Measurements from ENCODE around the gene FOXG1. TPM values are rescaled to one million over a fixed set of nuclear protein-coding genes. Genes with fewer than 3 reads are reported as not detected.

FOXG1 gene
- total RNA-seq, 1 donor from 2014 or later: not detected

DNA sequence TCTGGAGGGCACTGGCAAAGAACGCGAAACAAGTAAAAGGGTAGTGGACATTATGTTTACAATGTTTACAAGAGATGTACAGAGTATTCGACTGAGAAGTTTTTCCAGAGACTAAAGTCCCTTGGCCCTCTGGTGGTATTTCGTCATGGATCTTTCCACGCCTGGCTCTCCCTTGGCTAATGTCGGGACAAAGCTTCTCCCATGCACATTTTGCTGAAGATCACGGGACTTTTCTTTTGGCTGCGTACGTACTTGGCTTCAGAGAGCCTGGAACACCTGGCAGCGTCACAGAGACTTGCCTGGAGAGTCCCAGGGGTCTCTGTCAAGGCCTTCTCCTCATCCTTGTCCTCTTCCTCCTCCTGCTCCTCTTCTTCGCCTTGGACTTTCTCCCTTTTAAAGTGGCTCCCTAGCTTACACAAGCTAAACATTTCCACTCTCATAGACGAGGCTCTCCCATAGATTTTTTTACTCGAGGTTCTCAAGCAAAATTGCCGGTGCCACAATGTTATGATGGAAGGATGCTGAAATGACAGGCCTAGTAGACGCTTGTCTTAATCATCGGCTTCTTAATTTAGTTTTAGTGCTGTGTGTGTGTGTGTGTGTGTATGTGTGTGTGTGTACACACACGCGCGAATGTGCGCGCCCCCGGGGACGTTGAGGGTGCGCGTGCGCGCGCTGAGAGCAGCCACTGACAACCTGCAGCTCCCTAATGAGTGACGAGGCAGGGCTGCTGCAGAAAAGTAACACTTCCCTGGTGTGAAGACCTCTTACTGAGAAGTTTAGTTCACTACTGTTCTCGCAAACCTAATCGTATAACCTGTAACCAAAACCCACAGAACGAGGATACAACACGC is 4.9 kb upstream of the FOXG1 start:
- DNase-seq (ENCODE audit: low read depth): no peak

DNA sequence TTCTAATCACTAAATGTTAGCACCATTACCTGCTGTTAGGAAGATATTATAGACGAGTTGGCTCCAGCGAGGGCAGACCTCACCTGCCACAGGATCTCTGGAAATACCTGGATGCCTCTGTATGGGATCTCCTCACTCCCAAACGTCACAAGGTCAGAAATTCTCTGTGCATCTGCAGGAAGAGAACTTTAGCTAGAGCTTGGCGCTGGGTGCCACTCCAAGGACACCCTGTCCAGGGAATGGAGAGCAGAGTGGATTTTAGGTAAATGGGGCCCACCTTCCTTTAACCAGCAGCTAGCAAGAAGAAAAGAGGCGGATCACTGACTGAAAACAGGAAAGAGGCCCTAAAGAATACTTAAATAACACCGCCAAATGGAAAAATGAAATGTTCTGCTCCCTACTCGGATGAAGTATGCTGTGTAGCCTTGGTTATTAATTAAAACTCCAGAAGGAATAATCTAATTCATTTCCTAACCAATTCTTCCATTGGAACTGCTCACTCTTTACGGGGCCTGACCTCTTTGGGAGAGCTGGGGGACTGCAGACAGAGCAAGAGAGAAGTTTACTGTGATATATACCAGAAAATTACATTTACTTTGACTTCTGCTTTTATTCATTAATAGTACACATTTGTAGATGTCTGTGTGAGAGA is 4.2 kb upstream of the FOXG1 start:
- no peak for DNase-seq (ENCODE audit: low read depth)

DNA sequence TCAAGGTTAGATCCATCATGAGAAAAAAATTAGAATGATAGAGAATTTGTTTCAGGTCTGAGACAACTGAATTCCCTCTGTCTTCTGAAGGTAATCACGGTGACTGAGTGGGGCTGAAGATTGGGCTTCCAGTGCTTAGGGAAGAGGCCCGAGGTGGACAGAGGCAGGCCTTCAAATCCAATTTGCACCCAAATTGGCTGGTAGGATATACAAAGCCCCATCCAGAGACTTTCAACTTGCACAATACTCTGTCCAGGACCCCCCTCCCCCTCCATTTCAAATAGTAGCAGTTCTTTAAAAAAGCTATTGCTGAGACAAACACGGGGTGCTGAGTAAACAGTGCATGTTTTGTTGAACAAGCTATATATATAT is 3.6 kb upstream of the FOXG1 start:
- DNase-seq (ENCODE audit: low read depth): no peak

DNA sequence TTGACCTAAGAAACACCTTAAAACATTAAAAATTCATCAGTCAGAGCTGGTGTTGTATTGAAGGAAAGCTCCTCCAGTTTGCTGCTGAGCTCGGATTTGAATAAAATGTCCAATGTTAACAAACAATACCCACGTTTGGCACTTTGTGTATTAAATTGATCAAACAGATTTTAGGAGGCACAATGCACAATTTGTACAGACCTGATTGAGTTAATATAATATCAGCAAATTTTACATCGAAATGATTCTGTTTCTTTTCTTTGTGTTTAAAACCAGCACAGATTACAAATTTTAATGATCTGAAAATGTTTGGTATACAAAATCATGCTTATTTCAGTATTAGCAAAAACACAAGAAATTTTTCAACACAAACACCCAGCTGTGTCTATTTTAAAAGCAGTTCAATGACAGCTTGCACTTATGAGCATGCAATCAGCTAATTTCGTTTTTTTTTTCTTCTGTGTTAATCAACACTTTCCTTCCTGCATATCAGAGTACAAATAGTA is 2.8 kb upstream of the FOXG1 start:
- no peak for DNase-seq (ENCODE audit: low read depth)

DNA sequence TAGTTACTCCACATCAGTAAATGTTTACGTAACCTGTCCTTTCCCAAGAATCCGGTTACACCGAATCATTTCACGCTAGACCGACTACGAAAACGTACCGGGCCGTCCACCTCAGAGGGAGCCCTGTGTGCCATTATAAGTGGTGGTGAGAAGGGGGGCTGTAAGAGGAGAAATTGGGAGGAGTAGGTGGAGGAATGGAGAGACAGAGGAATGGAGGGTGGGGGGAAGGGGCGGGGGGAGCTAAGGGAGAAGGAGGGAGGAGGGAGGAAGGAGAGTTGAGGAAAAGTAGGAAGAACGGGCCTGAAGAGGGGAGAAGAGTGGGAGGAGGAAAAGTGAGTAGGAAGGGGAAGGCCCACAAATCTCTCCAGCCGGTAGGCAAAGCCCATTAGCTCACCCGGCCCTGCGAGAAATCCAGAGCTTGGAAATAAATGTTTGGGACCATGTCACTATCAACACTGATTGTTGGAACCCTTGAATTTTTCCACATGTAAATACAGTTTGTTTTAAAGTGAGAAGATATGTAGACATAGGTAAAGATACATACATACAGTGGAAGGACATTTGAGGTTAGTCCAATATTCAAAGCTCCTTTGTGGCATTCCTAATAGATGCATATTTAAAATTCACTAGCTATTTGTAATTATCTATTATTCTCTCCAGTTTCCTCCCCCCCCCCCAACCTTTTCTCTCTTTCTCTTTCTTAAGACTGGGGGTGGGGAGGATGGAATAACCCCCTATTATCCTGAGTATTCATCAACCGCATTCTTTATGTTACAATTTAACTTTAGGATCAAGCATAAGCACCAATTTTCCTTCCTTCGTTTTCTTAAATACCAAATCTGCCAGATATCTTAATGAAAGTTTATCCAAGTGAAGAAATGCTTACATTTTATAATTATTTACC is 2.1 kb upstream of the FOXG1 start:
- no peak for DNase-seq (ENCODE audit: low read depth)

DNA sequence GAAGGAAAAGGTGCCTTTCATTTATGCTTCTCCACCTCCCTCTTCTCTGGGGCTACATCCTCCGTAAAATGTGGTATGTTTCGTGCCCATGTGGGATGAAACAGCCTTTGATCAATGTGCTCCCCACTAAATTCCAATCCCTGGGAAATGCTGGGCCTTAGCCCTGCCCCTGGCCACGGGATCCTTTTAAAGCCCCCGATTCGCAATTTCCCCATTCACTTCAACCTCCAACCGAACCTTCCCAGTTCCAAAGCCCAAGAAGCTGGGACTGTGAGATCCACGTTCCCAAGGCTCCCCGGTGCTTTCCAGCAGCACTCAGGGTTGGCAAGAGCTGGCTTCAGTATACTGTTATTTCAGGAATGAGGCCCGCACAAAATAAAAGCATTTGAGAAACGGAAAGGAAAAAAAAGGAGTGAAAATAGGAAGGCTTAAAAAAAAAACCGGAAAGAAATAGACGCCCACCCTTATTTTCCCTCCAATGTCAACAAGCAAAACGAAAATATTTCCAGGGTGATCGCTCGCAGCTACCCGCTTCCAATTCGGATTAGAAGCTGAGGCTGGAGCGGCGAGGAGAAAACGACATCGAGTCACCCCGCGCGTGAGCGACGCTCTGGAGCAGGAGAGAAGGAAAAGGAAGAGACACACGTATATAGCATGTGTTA is 1.3 kb upstream of the FOXG1 start:
- DNase-seq (ENCODE audit: low read depth): no peak

DNA sequence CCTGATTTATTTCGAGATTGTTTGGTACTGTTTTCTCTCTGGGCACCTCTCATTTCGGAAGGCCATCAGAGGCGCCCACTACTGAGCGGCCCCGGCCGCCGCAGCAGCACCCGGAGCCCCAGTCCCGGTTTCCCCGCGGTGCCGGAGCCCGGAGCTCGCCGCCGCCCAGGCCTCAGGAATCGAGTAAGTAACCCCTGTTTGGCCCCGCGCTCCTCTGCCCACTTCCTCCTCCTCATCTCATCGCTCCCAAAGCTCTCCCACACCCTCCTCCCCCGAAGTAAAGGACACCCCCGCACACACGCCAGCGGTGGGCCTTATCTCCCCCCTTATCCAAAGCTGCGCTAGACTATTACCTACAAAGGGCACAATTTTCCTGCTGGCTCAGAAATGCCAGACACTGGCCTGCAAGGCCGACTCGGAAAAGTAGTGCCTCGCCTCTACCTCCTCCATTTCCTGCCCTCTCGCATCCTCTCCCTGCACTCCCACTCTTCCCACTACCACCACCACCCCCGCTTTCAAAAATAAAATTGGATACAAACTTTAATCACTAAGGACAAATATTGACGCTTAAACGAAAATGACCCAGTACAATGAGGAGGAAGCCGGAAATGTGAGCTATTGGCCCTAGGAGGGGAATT is 637 bp upstream of the FOXG1 start:
- no peak for DNase-seq (ENCODE audit: low read depth)

DNA sequence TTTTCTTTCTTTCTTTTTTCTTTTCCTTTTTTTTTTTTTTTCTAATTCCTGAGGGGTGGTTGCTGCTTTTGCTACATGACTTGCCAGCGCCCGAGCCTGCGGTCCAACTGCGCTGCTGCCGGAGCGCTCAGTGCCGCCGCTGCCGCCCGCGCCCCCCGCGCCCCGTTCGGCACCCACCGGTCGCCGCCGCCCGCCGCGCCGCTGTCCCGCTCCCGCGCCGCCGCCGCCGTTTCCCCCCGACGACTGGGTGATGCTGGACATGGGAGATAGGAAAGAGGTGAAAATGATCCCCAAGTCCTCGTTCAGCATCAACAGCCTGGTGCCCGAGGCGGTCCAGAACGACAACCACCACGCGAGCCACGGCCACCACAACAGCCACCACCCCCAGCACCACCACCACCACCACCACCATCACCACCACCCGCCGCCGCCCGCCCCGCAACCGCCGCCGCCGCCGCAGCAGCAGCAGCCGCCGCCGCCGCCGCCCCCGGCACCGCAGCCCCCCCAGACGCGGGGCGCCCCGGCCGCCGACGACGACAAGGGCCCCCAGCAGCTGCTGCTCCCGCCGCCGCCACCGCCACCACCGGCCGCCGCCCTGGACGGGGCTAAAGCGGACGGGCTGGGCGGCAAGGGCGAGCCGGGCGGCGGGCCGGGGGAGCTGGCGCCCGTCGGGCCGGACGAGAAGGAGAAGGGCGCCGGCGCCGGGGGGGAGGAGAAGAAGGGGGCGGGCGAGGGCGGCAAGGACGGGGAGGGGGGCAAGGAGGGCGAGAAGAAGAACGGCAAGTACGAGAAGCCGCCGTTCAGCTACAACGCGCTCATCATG is 654 bp downstream of the FOXG1 start:
- DNase-seq (ENCODE audit: low read depth): no peak

DNA sequence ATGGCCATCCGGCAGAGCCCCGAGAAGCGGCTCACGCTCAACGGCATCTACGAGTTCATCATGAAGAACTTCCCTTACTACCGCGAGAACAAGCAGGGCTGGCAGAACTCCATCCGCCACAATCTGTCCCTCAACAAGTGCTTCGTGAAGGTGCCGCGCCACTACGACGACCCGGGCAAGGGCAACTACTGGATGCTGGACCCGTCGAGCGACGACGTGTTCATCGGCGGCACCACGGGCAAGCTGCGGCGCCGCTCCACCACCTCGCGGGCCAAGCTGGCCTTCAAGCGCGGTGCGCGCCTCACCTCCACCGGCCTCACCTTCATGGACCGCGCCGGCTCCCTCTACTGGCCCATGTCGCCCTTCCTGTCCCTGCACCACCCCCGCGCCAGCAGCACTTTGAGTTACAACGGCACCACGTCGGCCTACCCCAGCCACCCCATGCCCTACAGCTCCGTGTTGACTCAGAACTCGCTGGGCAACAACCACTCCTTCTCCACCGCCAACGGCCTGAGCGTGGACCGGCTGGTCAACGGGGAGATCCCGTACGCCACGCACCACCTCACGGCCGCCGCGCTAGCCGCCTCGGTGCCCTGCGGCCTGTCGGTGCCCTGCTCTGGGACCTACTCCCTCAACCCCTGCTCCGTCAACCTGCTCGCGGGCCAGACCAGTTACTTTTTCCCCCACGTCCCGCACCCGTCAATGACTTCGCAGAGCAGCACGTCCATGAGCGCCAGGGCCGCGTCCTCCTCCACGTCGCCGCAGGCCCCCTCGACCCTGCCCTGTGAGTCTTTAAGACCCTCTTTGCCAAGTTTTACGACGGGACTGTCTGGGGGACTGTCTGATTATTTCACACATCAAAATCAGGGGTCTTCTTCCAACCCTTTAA is 1.5 kb downstream of the FOXG1 start:
- DNase-seq (ENCODE audit: low read depth): no peak

DNA sequence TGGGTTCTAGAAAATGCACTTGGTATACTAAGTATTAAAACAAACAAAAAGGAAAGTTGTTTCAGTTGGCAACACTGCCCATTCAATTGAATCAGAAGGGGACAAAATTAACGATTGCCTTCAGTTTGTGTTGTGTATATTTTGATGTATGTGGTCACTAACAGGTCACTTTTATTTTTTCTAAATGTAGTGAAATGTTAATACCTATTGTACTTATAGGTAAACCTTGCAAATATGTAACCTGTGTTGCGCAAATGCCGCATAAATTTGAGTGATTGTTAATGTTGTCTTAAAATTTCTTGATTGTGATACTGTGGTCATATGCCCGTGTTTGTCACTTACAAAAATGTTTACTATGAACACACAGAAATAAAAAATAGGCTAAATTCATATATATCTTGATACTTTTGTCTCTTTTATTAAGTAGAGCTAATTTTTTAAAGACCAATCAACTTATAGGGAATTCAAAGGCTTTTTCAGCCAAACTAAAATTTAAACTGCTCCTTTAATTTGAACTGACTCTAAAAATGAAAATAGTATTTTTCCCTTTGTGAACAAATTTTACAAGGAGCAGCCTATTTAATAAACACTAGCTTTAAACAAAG is 2.8 kb downstream of the FOXG1 start:
- DNase-seq (ENCODE audit: low read depth): no peak

DNA sequence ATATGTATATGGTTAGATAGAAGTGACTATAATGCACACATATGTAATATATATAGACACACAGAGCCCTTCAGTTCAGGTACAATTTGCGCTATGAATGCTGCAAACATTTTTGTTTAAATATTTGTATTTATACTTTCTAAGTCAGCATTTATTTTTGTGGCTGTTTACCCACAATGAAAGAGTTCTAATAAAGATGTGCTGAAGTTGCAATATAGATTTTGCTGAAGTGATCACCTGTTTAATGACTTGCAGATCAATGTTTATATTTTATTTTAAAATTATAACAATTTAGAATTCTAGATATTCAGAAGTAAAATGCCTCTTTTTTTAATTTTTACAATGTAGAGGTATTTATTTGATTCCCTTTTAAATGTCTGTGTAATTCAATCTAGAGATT is 3.5 kb downstream of the FOXG1 start:
- no peak for DNase-seq (ENCODE audit: low read depth)

DNA sequence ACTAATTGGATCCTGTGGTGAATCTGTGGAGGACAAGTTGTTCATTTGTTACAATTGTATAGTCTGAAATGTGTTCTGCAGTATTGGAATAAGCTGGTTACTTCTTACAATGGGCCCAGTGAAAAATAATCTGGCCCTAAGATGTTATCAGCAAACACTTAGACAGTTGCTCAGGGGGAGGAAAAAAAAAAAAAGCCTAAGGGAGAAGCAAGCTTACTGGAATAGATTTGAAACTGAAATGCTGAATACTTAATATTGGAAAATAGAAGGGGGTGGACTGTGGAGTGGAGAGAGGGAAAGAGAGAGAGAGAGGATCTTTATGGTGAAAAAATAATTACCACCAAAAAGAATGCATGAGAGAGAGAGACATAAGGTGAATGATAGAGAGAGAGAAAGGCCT is 4.0 kb downstream of the FOXG1 start:
- no peak for DNase-seq (ENCODE audit: low read depth)

DNA sequence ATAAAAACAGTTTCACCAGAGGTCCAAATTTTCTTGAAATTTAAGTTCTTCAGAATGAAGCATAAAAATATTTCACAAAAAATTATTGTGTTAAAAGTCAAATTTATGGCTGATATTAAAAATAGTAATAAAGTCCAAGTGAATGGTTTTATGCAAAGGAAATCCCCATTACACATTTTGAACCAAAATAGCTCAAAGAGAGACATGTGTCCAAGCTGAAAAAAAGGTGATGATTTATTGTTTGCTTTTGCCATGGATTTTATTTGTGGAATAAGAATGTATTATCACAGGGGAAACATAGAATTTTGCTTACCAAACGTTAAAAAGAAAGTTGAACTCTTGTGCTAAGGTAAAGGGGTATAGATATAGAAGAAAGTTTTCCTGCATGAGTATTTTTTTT is 4.6 kb downstream of the FOXG1 start:
- no peak for DNase-seq (ENCODE audit: low read depth)

DNA sequence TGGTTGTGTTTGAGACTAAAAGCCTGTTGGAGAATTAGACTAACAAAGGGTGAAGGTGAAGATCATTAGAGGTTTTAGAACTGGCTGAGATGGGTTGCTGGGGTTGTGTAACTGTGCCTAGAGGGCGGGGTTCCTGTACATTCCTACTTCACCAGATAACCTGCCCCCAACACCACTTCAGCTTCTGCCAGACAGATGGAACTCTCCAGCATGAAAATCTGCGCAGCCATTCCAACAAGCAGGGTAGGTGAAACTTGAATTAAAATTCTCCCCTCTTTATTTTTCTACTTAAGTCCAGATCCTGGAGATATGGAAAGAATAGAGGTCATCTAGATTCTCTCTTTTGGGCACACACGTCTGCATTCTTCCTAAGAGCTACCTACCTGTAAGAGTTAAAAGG is 6.0 kb downstream of the FOXG1 start:
- no peak for DNase-seq (ENCODE audit: low read depth)

DNA sequence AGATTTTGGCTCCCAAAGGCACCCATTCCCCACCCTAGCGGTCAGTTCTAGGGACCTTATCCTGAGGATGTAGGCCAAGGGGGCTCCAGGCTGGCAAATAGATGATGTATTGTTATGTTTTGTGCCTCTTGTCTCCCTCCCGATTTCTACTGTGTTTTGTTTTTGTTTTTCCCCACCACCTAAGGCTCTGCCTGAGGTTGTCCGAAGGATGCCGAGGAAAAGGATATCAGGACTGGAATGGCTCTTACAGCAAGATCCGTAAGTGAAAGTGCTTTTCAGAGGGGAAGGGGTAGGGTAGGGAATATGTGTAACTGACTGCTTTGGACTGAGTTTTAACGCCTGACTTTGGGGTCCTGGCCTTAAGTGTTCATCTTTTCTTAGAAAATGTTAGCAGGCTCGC is 6.6 kb downstream of the FOXG1 start:
- DNase-seq (ENCODE audit: low read depth): no peak

DNA sequence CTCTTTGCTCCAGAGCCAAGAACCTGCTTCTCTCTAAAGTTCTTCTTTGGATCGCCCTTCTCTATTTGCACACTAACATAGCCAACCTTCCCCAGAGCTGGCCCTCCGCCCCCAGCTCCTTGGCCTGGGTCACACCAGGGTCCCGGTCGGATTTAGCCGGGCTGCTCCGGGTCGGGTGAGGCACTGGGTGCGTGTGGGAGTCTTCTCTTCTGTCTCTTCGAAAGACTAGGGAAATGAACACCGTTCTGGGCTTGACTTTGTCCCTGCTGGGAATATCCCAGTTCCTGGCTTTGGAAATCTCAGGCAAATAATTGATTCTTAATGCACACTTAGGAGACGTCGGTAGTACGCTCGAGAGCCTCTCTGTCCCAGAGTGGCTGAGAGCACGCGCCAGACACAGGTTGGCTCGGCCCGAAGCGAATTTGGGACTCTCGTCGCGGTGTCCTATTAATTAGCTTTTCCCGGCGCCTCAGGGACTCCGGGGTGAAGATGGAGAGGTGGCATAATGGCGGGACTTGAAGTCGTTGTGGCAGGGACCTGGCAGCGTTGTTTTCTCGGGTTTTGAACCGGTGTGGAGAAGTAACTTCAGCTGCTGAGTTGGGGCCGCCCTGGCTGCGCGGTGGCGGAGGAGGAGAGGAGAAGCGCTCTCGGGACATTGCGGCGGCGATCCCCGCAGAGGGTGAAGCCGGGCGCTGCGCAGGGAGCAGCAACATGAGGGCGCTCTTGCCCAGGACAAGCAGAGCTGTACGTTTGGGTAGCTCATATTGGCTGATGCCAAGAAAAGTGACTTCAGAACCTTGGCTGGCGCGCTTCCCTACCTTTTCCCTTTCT is 7.5 kb downstream of the FOXG1 start:
- peak; percentile 59 for DNase-seq (ENCODE audit: low read depth)
